Thoracic aorta (tissue), 2 donors: ENCODE data around the gene HECW1. TPM values are rescaled to one million over a fixed set of nuclear protein-coding genes. Genes with fewer than 3 reads are reported as not detected.

ENCODE experiments used
- ATAC-seq: fragments of 150-250 bp; one replicate; pipeline ENCODE4 v1.8.0; 2017; ENCODE audit warnings: low read depth; ENCODE audit not compliant: insufficient number of reproducible peaks, low FRiP score
- DNase-seq: peaks from one replicate; pipeline ENCODE4 v3.0.0-alpha.2; 2020; ENCODE audit warnings: low spot score
- H3K27ac ChIP-seq, 2 donors: fragments of 200-600 bp; sonication (generic); 1 replicate in 1 of 2; 2 replicates in 1 of 2; pipeline ENCODE4 v1.5.1; 2016; ENCODE audit warnings: mild to moderate bottlenecking in 2 of 2, moderate library complexity in 2 of 2
- H3K27me3 ChIP-seq: fragments of 200-600 bp; sonication (generic); replicated peaks from 2 replicates; pipeline ENCODE4 v1.6.0; 2016; ENCODE audit warnings: mild to moderate bottlenecking; ENCODE audit not compliant: insufficient read depth
- H3K36me3 ChIP-seq: fragments of 200-600 bp; sonication (generic); one replicate; pipeline ENCODE4 v1.5.1; 2016
- H3K4me1 ChIP-seq, 2 donors: fragments of 200-600 bp; sonication (generic); 1 replicate in 1 of 2; 2 replicates in 1 of 2; pipeline versions ENCODE4 v1.5.1 to v1.6.0; 2016; ENCODE audit warnings: low read depth in 2 of 2, mild to moderate bottlenecking in 1 of 2; ENCODE audit not compliant: control insufficient read depth in 1 of 2
- H3K4me3 ChIP-seq: fragments of 200-600 bp; sonication (generic); 2 replicates; pipeline ENCODE4 v1.5.1; 2016; ENCODE audit warnings: mild to moderate bottlenecking
- H3K9me3 ChIP-seq: fragments of 200-600 bp; sonication (generic); 2 replicates; pipeline ENCODE4 v1.5.1; 2016
- CTCF ChIP-seq: fragments of 200-600 bp; sonication (generic); IDR thresholded peaks from one replicate; pipeline ENCODE4 v1.5.1; 2019; ENCODE audit warnings: antibody characterized with exemption
- total RNA-seq, 2 donors: library from RNA; depleted of rRNA; stranded (reverse); fragments of >200 nt; gene quantifications; one replicate each; pipeline versions ENCODE4 v1.1.0 to v1.2.3, GENCODE V29; 2016

HECW1 gene
- total RNA-seq, 2 donors from 2014 or later, result 0.28 to 2.3 TPM

- TF ChIP-seq CTCF, result no peak
- DNase-seq, result no peak
- Histone ChIP-seq H3K27ac (no peak overlapping the region), H3K4me3 (no peak overlapping the region), H3K36me3 (no peaks in the 10 kb centered on the region), H3K27me3 (no peaks in the 10 kb centered on the region), H3K4me1 (peaks cover 0 to 4% of the 10 kb centered on the region in 2 donors), H3K9me3 (no peaks in the 10 kb centered on the region)
- no peak for ATAC-seq
Observed at GRCh38 chr7:43531700-43532099, 419.3 kb downstream of the HECW1 start.

GRCh38 chr7:43533801-43534479 is 421.5 kb downstream of the HECW1 start:
- Histone ChIP-seq H3K9me3 (no peaks in the 10 kb centered on the region), H3K27ac (no peak overlapping the region), H3K4me1 (peaks cover 0 to 4% of the 10 kb centered on the region in 2 donors), H3K36me3 (no peaks in the 10 kb centered on the region), H3K4me3 (no peak overlapping the region), H3K27me3 (no peaks in the 10 kb centered on the region)
- ATAC-seq, result no peak
- no peak for TF ChIP-seq CTCF
- no peak for DNase-seq

GRCh38 chr7:43535031-43535451 is 422.6 kb downstream of the HECW1 start:
- Histone ChIP-seq H3K27me3 (no peaks in the 10 kb centered on the region), H3K4me1 (peaks cover 0 to 4% of the 10 kb centered on the region in 2 donors), H3K4me3 (no peak overlapping the region), H3K9me3 (no peaks in the 10 kb centered on the region), H3K27ac (no peak overlapping the region), H3K36me3 (no peaks in the 10 kb centered on the region)
- ATAC-seq (no peak), DNase-seq (no peak)
- no peak for TF ChIP-seq CTCF

GRCh38 chr7:43535810-43536585 is 423.6 kb downstream of the HECW1 start:
- TF ChIP-seq CTCF, result no peak
- no peaks in the 10 kb centered on the region for H3K36me3 ChIP-seq
- H3K27me3 ChIP-seq, result no peaks in the 10 kb centered on the region
- DNase-seq (no peak), ATAC-seq (no peak)
- H3K4me3 ChIP-seq, result no peak overlapping the region
- no peak overlapping the region for H3K27ac ChIP-seq
- H3K9me3 ChIP-seq, result no peaks in the 10 kb centered on the region
- H3K4me1 ChIP-seq, result peaks cover 0 to 4% of the 10 kb centered on the region in 2 donors

- H3K4me1 ChIP-seq, result peaks cover 0 to 4% of the 10 kb centered on the region in 2 donors
- no peak overlapping the region for H3K27ac ChIP-seq
- H3K27me3 ChIP-seq, result no peaks in the 10 kb centered on the region
- DNase-seq (no peak), ATAC-seq (no peak)
- no peaks in the 10 kb centered on the region for H3K9me3 ChIP-seq
- H3K4me3 ChIP-seq, result no peak overlapping the region
- no peak for TF ChIP-seq CTCF
- H3K36me3 ChIP-seq, result no peaks in the 10 kb centered on the region
Observed at GRCh38 chr7:43536773-43537172, 424.3 kb downstream of the HECW1 start.
